Esophagus squamous epithelium (tissue), 5 donors: Measurements from ENCODE around the gene CAMTA1. TPM values are rescaled to one million over a fixed set of nuclear protein-coding genes. Genes with fewer than 3 reads are reported as not detected.
"Not testable (repeated sequence)": the region's sequence is repeated elsewhere in the genome, so short reads cannot be mapped to it uniquely, and the experiment has no call there.

Experiments
- DNase-seq: peaks from one replicate; lab custom pipeline; 2025; lab: John Stamatoyannopoulos, UW
- H3K27ac ChIP-seq, 4 donors: fragments of 200-600 bp; sonication (generic); one replicate each; pipeline ENCODE4 v1.5.1; 2016 to 2019; ENCODE audit warnings: mild to moderate bottlenecking in 1 of 4
- H3K27me3 ChIP-seq, 4 donors: fragments of 200-600 bp; sonication (generic); 1 replicate in 3 of 4; 2 replicates in 1 of 4; pipeline versions ENCODE4 v1.5.1 to v1.6.0; 2017 to 2021; ENCODE audit warnings: antibody characterized with exemption in 1 of 4
- H3K36me3 ChIP-seq, 3 donors: fragments of 200-600 bp; sonication (generic); one replicate each; pipeline ENCODE4 v1.5.1; 2016 to 2019
- H3K4me1 ChIP-seq, 3 donors: fragments of 200-600 bp; sonication (generic); one replicate each; pipeline ENCODE4 v1.5.1; 2017 to 2019
- H3K4me3 ChIP-seq, 4 donors: fragments of 200-600 bp; sonication (generic); 1 replicate in 3 of 4; 2 replicates in 1 of 4; pipeline ENCODE4 v1.5.1; 2016 to 2019; ENCODE audit warnings: mild to moderate bottlenecking in 2 of 4, moderate library complexity in 1 of 4
- H3K9me3 ChIP-seq, 3 donors: fragments of 200-600 bp; sonication (generic); one replicate each; pipeline ENCODE4 v1.5.1; 2016 to 2019
- POLR2A ChIP-seq, 4 donors: fragments of 450-650 bp; IDR thresholded peaks; one replicate each; pipeline ENCODE4 v1.6.1; 2017; ENCODE audit warnings: antibody characterized with exemption in 4 of 4, mild to moderate bottlenecking in 4 of 4, moderate library complexity in 3 of 4
- WGBS, 2 donors: methylation state at CpG; one replicate each; pipeline ENCODE4 v1.1.5; 2018; 5-methylcytosine and 5-hydroxymethylcytosine counted together
- intact Hi-C: fragments of 100-400 bp; cut with DNase I; formaldehyde crosslinking; loops from one replicate; pipeline ENCODE4 v1.15.0; 2022
- total RNA-seq, 4 donors: library from RNA; depleted of rRNA; stranded (reverse); fragments of >200 nt; gene quantifications; one replicate each; pipeline ENCODE4 v1.1.0, GENCODE V29; 2016
- TF ChIP-seq, protein P1 (sequence below), 6 experiments: fragments of 450-650 bp in 4 of 6; fragments of 200-600 bp in 2 of 6; sonication (generic) in 2 of 6; IDR thresholded peaks; one replicate each; pipeline ENCODE4 v1.5.1; 2016 to 2019; ENCODE audit warnings: antibody characterized with exemption in 6 of 6, mild to moderate bottlenecking in 4 of 6, moderate library complexity in 4 of 6
- donor health status: DM: yes; HTN: yes; CAD: no.

CAMTA1 gene
- total RNA-seq, 4 donors from 2014 or later, result 31.3 to 77.4 (median 45.9) TPM

DNA sequence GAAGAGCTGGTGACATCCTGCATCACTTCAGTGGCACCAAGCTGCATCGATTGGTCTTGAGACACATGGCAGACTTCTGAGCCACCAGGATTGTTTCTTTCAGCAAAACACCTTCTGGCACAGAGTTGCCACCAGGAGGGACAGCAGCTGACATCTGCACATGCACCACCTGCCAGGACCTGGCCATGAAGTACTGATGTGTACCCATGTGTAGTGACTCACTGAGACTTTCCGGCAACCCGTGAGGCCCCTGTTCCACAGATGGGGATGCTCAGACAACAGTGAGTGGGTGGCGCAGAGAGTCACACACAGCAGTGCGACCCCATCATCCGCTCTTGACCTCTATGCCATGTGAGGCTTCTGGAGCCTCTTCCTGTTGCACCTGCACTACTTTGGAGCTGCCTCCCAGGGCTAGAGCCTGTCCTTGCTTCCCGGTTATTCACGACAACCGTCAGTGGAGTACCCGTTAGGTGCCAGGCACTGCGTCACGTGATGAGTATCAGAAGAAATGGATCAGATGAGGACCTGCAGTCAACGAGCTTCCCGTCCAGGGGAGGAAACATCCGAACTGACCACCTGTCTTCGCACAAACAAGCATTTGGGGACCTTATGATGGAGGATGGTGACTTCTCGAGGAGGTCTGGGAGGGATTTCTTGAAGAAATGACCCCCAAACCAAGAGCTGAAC is 905.4 kb downstream of the CAMTA1 start:
- Histone ChIP-seq H3K9me3 (peaks cover 0 to 16% (median 0%) of the 10 kb centered on the region in 3 donors), H3K27ac (no peak overlapping the region), H3K36me3 (no peaks in the 10 kb centered on the region), H3K27me3 (peaks cover 0 to 20% (median 0%) of the 10 kb centered on the region in 4 donors), H3K4me1 (no peaks in the 10 kb centered on the region), H3K4me3 (no peak overlapping the region)
- TF ChIP-seq, protein P1, sequence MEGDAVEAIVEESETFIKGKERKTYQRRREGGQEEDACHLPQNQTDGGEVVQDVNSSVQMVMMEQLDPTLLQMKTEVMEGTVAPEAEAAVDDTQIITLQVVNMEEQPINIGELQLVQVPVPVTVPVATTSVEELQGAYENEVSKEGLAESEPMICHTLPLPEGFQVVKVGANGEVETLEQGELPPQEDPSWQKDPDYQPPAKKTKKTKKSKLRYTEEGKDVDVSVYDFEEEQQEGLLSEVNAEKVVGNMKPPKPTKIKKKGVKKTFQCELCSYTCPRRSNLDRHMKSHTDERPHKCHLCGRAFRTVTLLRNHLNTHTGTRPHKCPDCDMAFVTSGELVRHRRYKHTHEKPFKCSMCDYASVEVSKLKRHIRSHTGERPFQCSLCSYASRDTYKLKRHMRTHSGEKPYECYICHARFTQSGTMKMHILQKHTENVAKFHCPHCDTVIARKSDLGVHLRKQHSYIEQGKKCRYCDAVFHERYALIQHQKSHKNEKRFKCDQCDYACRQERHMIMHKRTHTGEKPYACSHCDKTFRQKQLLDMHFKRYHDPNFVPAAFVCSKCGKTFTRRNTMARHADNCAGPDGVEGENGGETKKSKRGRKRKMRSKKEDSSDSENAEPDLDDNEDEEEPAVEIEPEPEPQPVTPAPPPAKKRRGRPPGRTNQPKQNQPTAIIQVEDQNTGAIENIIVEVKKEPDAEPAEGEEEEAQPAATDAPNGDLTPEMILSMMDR (IDR thresholded peaks at IDR 0.05), result no peak
- no peak for TF ChIP-seq POLR2A (IDR thresholded peaks at IDR 0.05)
- 79 to 81% methylated on average over 6 to 17 of the region's 17 CpGs for WGBS, 2 donors
- intact Hi-C loops, result no loop called here
- DNase-seq, result no peak

DNA sequence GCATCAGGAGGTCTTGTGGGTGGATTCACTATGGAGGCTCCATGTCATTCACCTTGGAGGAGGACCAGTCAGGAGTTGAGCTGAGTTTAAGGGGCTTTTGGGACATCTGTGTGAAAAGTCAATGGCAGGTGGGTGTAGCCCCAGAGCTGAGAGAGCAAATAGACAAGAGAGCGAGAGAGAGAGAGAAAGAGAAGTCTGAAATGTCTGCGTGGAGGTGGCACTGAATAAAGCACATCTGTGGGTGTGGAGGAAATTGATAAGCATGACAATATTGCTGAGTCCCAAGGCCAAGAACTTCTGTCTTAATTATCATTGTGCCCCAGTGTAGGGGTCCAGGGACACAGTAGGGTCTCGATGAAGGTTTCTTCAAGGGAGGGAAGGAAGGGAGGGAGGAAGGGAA is 906.3 kb downstream of the CAMTA1 start:
- peaks cover 0 to 16% (median 0%) of the 10 kb centered on the region in 3 donors for H3K9me3 ChIP-seq
- no peak overlapping the region for H3K27ac ChIP-seq
- no peaks in the 10 kb centered on the region for H3K36me3 ChIP-seq
- no peaks in the 10 kb centered on the region for H3K4me1 ChIP-seq
- intact Hi-C loops, result no loop called here
- no peak for TF ChIP-seq POLR2A (IDR thresholded peaks at IDR 0.05)
- TF ChIP-seq, protein P1 (IDR thresholded peaks at IDR 0.05), result no peak
- peaks cover 0 to 12% (median 0%) of the 10 kb centered on the region in 4 donors for H3K27me3 ChIP-seq
- WGBS, 2 donors, result 71 to 92% methylated on average over 3 of the region's 3 CpGs
- DNase-seq, result no peak
- H3K4me3 ChIP-seq, result no peak overlapping the region

DNA sequence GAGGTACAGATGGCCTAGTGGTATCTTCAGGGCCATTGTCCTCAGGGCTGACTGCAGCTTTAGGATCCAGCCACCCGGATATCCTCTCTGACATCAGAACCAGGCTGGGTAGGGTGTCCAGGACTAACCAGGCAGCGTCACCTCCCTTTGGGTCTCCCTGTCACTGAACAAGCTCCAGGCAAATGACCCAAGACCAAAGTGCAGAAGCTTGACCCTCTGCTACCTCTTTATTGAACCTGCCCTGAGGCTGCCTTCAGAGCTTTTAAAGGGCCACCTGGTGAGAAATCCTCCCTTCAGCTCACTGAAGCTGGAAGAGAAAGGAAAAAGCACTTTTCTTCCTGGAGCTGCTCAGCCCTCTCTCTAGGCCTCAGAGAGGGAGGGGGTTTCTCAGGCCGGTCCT is 906.8 kb downstream of the CAMTA1 start:
- no peak for TF ChIP-seq POLR2A (IDR thresholded peaks at IDR 0.05)
- TF ChIP-seq, protein P1 (IDR thresholded peaks at IDR 0.05), result no peak
- Histone ChIP-seq H3K9me3 (peaks cover 0 to 16% (median 0%) of the 10 kb centered on the region in 3 donors), H3K36me3 (no peaks in the 10 kb centered on the region), H3K27ac (no peak overlapping the region), H3K4me1 (no peaks in the 10 kb centered on the region), H3K27me3 (peaks cover 0 to 11% (median 0%) of the 10 kb centered on the region in 4 donors), H3K4me3 (no peak overlapping the region)
- WGBS, 2 donors, result 67% methylated on average over 3 of the region's 3 CpGs; no CpG with 5 or more reads in 1 of the 2 donors
- intact Hi-C loops, result no loop called here
- no peak for DNase-seq

DNA sequence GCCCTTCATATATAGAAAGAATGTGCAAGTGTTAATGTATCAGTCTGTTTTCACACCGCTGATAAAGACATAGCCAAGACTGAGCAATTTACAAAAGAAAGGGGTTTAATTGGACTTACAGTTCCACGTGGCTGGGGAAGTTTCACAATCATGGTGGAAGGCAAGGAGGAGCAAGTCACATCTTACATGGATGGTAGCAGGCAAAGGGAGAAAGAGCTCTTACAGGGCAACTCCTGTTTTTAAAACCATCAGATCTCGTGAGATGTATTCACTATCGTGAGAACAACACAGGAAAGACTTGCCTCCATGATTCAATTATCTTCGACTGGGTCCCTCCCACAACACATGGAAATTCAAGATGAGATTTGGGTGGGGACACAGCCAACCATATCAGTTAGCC is 907.8 kb downstream of the CAMTA1 start:
- H3K4me1 ChIP-seq, DNase-seq, H3K27ac ChIP-seq, H3K36me3 ChIP-seq, H3K27me3 ChIP-seq, H3K4me3 ChIP-seq, intact Hi-C loops: not testable (repeated sequence)
- 70 to 80% methylated on average over 5 of the region's 5 CpGs for WGBS, 2 donors
- H3K9me3 ChIP-seq, result peaks cover 0 to 16% (median 0%) of the 10 kb centered on the region in 3 donors

DNA sequence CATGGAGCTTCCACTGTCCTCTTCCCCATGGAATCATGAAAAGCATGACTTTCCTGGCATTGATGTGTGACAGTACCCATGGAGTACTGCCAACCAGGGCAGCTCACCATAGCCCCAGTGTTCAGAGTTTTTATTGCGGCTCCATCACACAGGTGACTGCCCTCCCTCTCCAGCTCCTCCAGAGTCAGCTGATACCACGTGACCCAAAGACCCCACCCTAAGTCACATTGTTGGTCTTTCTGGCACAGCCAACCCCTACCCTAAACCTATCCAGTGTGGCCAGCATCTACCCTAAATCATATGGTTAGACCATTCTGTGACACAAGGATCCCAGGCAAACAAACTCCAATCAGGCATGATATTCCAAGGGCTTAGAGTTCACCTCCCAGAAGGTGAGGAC is 908.4 kb downstream of the CAMTA1 start:
- H3K36me3 ChIP-seq, result no peaks in the 10 kb centered on the region
- no peak overlapping the region for H3K27ac ChIP-seq
- H3K27me3 ChIP-seq, result peaks cover 0 to 7% (median 0%) of the 10 kb centered on the region in 4 donors
- no peak overlapping the region for H3K4me3 ChIP-seq
- intact Hi-C loops, result no loop called here
- TF ChIP-seq POLR2A (IDR thresholded peaks at IDR 0.05), result no peak
- TF ChIP-seq, protein P1 (IDR thresholded peaks at IDR 0.05), result no peak
- 0 to 11% methylated on average over 2 of the region's 2 CpGs for WGBS, 2 donors
- peaks cover 0 to 16% (median 0%) of the 10 kb centered on the region in 3 donors for H3K9me3 ChIP-seq
- no peaks in the 10 kb centered on the region for H3K4me1 ChIP-seq
- no peak for DNase-seq
